ENCODE data around the gene SSC5D.

SSC5D gene

GRCh38 chr19:55474269-55475265 lies 13.7 kb upstream of the SSC5D start:
- no peak for FAIRE-seq

- FAIRE-seq = no peak
These were observed 12.0 kb upstream of the SSC5D start, which contains the start of gene ZNF628 for GRCh38 chr19:55476100-55476775. ZNF628 (plus strand) TSS chr19:55476617; CDS start chr19:55479911, 3,294 bp downstream.

- no peak for FAIRE-seq
These were observed 10.3 kb upstream of the SSC5D start for GRCh38 chr19:55477905-55478304.

GRCh38 chr19:55478364-55478763 lies 9.9 kb upstream of the SSC5D start:
- no peak for FAIRE-seq

- no peak for FAIRE-seq
These were observed 9.2 kb upstream of the SSC5D start for GRCh38 chr19:55479045-55479444.

GRCh38 chr19:55479451-55480230 lies 8.6 kb upstream of the SSC5D start:
- FAIRE-seq = no peak

- no peak for FAIRE-seq
These were observed 7.0 kb upstream of the SSC5D start for GRCh38 chr19:55481148-55481793.

GRCh38 chr19:55481794-55482155 lies 6.5 kb upstream of the SSC5D start:
- no peak for FAIRE-seq

- no peak for FAIRE-seq
These were observed 5.9 kb upstream of the SSC5D start for GRCh38 chr19:55482156-55482961.

- FAIRE-seq = no peak
These were observed 5.1 kb upstream of the SSC5D start for GRCh38 chr19:55482967-55483705.

GRCh38 chr19:55483706-55484592 lies 4.3 kb upstream of the SSC5D start:
- FAIRE-seq = no peak

- no peak for FAIRE-seq
These were observed 3.4 kb upstream of the SSC5D start, which contains the start of gene NAT14 for GRCh38 chr19:55484593-55485438. NAT14 (plus strand) TSS chr19:55485188; CDS start chr19:55485709, 521 bp downstream.

GRCh38 chr19:55485439-55486011 lies 2.7 kb upstream of the SSC5D start:
- no peak for FAIRE-seq

- FAIRE-seq = no peak
These were observed 1.9 kb upstream of the SSC5D start for GRCh38 chr19:55486043-55486970.

GRCh38 chr19:55486971-55487923 lies 989 bp upstream of the SSC5D start:
- no peak for FAIRE-seq

Data from A204.1 (cell line).